GM11168 (cell line): Measurements from ENCODE around the gene PRPSAP1.
"Not testable (repeated sequence)": the region's sequence is repeated elsewhere in the genome, so short reads cannot be mapped to it uniquely, and the experiment has no call there.

Experiments
- in situ Hi-C: fragments of 300-500 bp; cut with MboI; formaldehyde crosslinking; loops from one replicate; pipeline ENCODE4 v1.12.0; 2022; ENCODE audit warnings: low sequenced_read_pairs; ENCODE audit not compliant: unreplicated experiment

The PRPSAP1 gene

GRCh38 chr17:76270770-76271668, 82.7 kb downstream of the PRPSAP1 start:
- in situ Hi-C loops, result no loop called here

DNA sequence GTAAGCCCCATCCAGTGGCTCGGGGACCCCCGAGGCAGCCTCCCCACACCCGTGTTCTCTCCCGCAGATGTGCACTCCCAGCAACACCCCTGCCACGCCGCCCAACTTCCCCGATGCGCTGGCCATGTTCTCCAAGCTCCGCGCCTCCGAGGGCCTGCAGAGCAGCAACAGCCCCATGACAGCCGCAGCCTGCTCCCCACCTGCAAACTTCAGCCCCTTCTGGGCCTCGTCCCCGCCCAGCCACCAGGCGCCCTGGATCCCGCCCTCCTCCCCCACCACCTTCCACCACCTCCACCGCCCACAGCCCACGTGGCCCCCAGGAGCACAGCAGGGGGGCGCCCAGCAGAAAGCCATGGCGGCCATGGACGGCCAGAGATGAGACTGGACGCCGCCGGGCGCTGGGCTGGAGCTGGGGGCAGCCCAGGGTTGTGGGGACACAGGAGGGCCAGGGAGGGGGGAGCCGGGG, 83.6 kb downstream of the PRPSAP1 start:
- in situ Hi-C loops, result no loop called here

DNA sequence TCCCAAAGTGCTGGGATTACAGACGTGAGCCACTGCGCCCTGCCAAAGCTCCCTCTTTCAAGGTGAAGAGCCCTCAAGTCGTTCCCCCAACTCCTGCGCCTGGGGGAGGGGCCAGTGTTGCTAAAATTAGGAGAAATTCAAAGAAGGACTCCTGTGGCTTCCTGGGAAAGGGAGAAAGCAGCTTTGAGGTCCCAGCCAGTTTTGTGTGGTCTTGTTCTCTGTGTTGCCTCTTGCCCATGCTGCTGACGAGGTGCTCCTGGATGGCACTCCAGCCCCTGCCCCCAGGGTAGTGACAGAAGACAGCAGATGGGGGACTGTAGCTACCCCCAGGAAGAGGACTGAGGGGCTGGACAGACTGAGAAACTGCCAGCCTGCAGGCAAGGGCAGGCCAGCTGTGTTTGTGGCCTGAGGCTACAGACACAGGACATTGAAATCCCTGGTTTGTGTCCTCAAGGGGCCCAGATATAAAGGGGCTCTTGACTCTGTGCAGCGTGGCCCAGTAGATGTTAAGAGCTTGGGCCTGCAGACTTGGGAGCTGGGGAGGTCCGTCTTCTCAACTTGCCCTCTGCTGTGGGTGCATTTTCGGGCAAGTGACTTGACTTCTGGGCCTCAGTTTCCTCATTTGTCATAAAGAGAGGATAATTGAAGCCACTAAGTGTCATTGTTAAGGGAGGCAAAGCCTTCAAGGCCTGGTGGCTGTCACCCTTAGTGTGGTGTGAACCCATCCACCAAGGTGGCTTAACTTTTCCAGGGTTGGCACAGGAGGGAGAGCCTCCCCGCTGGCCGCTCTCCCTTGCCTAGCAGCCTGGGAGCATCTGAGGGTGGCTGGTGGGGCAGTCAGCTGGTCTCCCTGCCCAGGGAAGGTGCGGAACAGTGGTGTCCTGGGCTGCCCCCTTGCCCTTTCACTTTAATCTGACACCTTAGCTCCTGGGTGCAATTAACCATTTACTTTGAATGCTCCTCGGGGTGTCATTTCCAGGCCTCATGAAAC, 84.4 kb downstream of the PRPSAP1 start:
- in situ Hi-C loops, result no loop called here

- in situ Hi-C loops, result no loop called here
Measured at GRCh38 chr17:76268015-76268749, 85.5 kb downstream of the PRPSAP1 start.

GRCh38 chr17:76267581-76268001, 86.1 kb downstream of the PRPSAP1 start:
- in situ Hi-C loops, result not testable (repeated sequence)

DNA sequence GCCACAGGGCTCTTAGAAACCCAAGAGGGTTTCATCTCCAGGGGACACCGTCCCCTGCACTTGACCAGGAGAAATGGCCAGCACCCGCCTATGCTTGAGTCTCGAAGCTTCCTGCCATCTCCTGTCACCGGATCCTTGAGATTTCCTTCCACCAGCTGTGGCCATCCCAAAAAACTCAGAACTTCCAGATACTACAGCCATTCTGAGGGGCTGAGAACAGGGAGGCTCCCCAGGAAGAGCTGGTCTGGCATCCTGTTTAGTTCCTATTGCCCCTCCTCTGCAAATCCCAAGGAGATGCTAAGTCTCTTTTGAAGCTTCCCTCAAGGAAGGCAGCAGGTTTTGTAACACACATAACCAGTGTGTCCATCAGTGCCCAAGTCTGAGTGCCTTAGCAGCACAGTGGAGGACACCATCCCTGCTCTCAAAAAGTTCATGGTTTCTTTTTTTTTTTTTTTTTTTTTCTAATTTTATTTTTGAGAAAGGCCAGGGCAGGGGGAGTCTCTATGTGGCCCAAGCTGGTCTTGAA, 86.6 kb downstream of the PRPSAP1 start:
- in situ Hi-C loops, result no loop called here

- in situ Hi-C loops, result no loop called here
Measured at GRCh38 chr17:76266244-76266938, 87.3 kb downstream of the PRPSAP1 start.

GRCh38 chr17:76265624-76266243, 88.0 kb downstream of the PRPSAP1 start:
- in situ Hi-C loops, result no loop called here

DNA sequence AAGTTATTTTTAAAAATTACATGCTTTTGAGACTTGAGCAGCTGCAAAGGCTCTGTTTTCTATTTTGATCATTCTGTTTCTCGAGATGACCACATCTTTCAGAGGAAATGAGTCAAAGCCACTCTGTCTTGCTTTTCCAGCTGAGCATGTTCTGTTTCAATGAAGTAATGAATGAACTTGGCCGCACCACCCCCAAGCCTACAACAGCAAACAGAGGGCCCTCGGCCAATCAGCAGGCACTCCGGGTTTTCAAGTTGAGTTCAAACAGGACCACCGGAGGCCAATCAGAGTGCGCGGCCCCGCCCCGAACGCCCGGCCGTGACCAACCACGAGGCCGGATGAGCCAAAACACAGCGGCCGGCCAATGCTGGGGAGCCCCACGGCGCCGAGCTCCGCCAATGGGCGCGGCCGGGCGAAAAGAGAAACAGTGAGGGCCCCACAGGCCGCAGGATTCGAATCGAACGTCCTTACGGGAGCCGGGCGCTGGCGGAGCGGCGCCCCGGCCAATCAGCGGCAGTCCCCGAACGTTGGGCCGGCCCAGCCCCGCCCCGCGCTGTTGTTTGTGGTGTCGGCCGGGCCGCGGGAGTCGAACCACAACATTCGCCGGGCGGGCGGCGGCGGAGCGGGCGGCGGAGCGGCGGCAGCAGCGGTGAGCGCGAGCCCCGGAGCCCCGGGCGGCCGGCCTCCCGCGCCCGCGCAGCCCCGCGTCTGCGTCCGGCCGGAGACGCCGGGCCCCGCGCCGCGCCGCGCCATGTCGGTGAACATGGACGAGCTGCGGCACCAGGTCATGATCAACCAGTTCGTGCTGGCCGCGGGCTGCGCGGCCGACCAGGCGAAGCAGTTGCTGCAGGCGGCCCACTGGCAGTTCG, 88.7 kb downstream of the PRPSAP1 start, which contains the start of gene UBALD2:
Gene UBALD2, plus strand, starts transcription at position 594 of the 869 bp plus-strand sequence. Its CDS starts 158 bp downstream, at position 752.
- in situ Hi-C loops, result loop anchor here (5.0 kb wide), 1 partner anchor 78 kb away; no protein-coding TSS in a partner anchor

GRCh38 chr17:76264425-76264754, 89.3 kb downstream of the PRPSAP1 start:
- in situ Hi-C loops, result loop anchor here (5.0 kb wide), 1 partner anchor 77 kb away; no protein-coding TSS in a partner anchor

GRCh38 chr17:76263896-76264295, 89.8 kb downstream of the PRPSAP1 start:
- in situ Hi-C loops, result loop anchor here (5.0 kb wide), 1 partner anchor 77 kb away; no protein-coding TSS in a partner anchor

GRCh38 chr17:76262732-76263344, 90.9 kb downstream of the PRPSAP1 start:
- in situ Hi-C loops, result loop anchor here (5.0 kb wide), 1 partner anchor 76 kb away; no protein-coding TSS in a partner anchor

- in situ Hi-C loops, result loop anchor here (5.0 kb wide), 1 partner anchor 74 kb away; no protein-coding TSS in a partner anchor
Measured at GRCh38 chr17:76261421-76262215, 92.1 kb downstream of the PRPSAP1 start.

- in situ Hi-C loops, result loop anchor here (5.0 kb wide), 1 partner anchor 73 kb away; no protein-coding TSS in a partner anchor
Measured at GRCh38 chr17:76260669-76261068, 93.0 kb downstream of the PRPSAP1 start.

- in situ Hi-C loops, result loop anchor here (5.0 kb wide), 1 partner anchor 73 kb away; no protein-coding TSS in a partner anchor
Measured at GRCh38 chr17:76260220-76260619, 93.5 kb downstream of the PRPSAP1 start.
